Measurements from ENCODE around the gene EIF3I.

- TF ChIP-seq CTCF (IDR thresholded peaks at IDR 0.05): no peak
- no peak for TF ChIP-seq POLR2A (IDR thresholded peaks at IDR 0.05)
Observed at GRCh38 chr1:32276032-32276782, 54.0 kb downstream of the EIF3I start.
